IMR-90 (cell line): Measurements from ENCODE around the gene ISM1. TPM values are rescaled to one million over a fixed set of nuclear protein-coding genes. Genes with fewer than 3 reads are reported as not detected.

ENCODE experiments used
- ATAC-seq: fragments of 200-7000 bp; cut with Tn5 transposase; 2 replicates; pipeline ENCODE4 v1.9.1; 2020; ENCODE audit warnings: low read depth, mild to moderate bottlenecking, moderate library complexity
- BruUV-seq: library from RNA; stranded (reverse); fragments of 400-500 nt; replicated peaks from 2 replicates; lab custom pipeline; 2021; lab: Mats Ljungman, UMichigan
- CTCF ChIA-PET: fragments of 300-600 bp; formaldehyde crosslinking; extraction: SDS; loops from one replicate; lab custom pipeline; 2021; ENCODE audit warnings: antibody characterized with exemption; lab: Yijun Ruan, JAX
- POLR2A ChIA-PET: fragments of 300-600 bp; sonication (Branson Sonifier 250); formaldehyde crosslinking; loops from one replicate; lab custom pipeline; 2022; ENCODE audit warnings: antibody characterized with exemption; ENCODE audit not compliant: unreplicated experiment; lab: Charles Lee
- DNase-seq: peaks from one replicate; pipeline ENCODE4 v3.0.0; 2013
- H2AFZ ChIP-seq: replicated peaks from 2 replicates; pipeline ENCODE3; 2013; ENCODE audit warnings: low read length, mild to moderate bottlenecking; ENCODE audit not compliant: poor library complexity
- H2AK5ac ChIP-seq: 2 replicates; pipeline ENCODE4 v1.6.1; 2013; ENCODE audit warnings: low read depth, low read length, inconsistent platforms
- H2AK9ac ChIP-seq: replicated peaks from 2 replicates; pipeline ENCODE3; 2013; ENCODE audit warnings: mild to moderate bottlenecking, low read depth, low read length, moderate library complexity; ENCODE audit not compliant: poor library complexity
- H2BK120ac ChIP-seq: 2 replicates; pipeline ENCODE4 v1.6.1; 2013; ENCODE audit warnings: low read depth, low read length, inconsistent platforms
- H2BK15ac ChIP-seq: 3 replicates; pipeline ENCODE4 v1.6.1; 2013; ENCODE audit warnings: low read depth, low read length, inconsistent platforms
- H2BK20ac ChIP-seq: 2 replicates; pipeline ENCODE4 v1.6.1; 2013; ENCODE audit warnings: low read depth, mild to moderate bottlenecking, inconsistent platforms, low read length, moderate library complexity
- H2BK5ac ChIP-seq: 2 replicates; pipeline ENCODE4 v1.6.1; 2013; ENCODE audit warnings: mild to moderate bottlenecking, low read depth, low read length, inconsistent platforms; ENCODE audit not compliant: poor library complexity, severe bottlenecking
- H3K14ac ChIP-seq: replicated peaks from 2 replicates; pipeline ENCODE4 v1.6.1; 2013; ENCODE audit warnings: low read depth, low read length, inconsistent platforms
- H3K18ac ChIP-seq: 2 replicates; pipeline ENCODE4 v1.6.1; 2013; ENCODE audit warnings: low read depth, low read length, control low read depth
- H3K23ac ChIP-seq: 2 replicates; pipeline ENCODE4 v1.6.1; 2013; ENCODE audit warnings: low read depth, low read length, inconsistent platforms
- H3K27ac ChIP-seq: 2 replicates; pipeline ENCODE4 v1.5.1; 2013; ENCODE audit warnings: mild to moderate bottlenecking, control low read depth, low read length; ENCODE audit not compliant: insufficient read depth
- H3K27me3 ChIP-seq: 2 replicates; pipeline ENCODE4 v1.6.1; 2013; ENCODE audit warnings: low read length; ENCODE audit not compliant: control insufficient read depth, insufficient read depth
- H3K36me3 ChIP-seq: 2 replicates; pipeline ENCODE4 v1.6.1; 2013; ENCODE audit warnings: low read length, mixed read lengths; ENCODE audit not compliant: control insufficient read depth, insufficient read depth
- H3K4ac ChIP-seq: 2 replicates; pipeline ENCODE4 v1.6.1; 2013; ENCODE audit warnings: low read depth, low read length, inconsistent platforms
- H3K4me1 ChIP-seq: 2 replicates; pipeline ENCODE4 v1.6.1; 2013; ENCODE audit warnings: low read length, mixed read lengths; ENCODE audit not compliant: control insufficient read depth, insufficient read depth
- H3K4me2 ChIP-seq: 2 replicates; pipeline ENCODE4 v1.6.1; 2013; ENCODE audit warnings: low read depth, mild to moderate bottlenecking, control low read depth, low read length, moderate library complexity
- H3K4me3 ChIP-seq: 2 replicates; pipeline ENCODE4 v1.5.1; 2013; ENCODE audit warnings: low read depth, mild to moderate bottlenecking, control low read depth, low read length, moderate library complexity; ENCODE audit not compliant: insufficient read depth
- H3K56ac ChIP-seq: 2 replicates; pipeline ENCODE4 v1.6.1; 2013; ENCODE audit warnings: low read length, inconsistent platforms; ENCODE audit not compliant: insufficient read depth; ENCODE audit errors: extremely low read depth
- H3K79me1 ChIP-seq, 2 experiments: 2 replicates each; pipeline ENCODE4 v1.6.1; 2013; ENCODE audit warnings: low read length in 2 of 2, inconsistent platforms in 1 of 2, low read depth in 1 of 2
- H3K9ac ChIP-seq: 2 replicates; pipeline ENCODE4 v1.6.1; 2013; ENCODE audit warnings: low read depth, low read length, control low read depth
- H3K9me1 ChIP-seq: 2 replicates; pipeline ENCODE4 v1.6.1; 2013; ENCODE audit warnings: low read length, inconsistent platforms; ENCODE audit not compliant: insufficient read depth
- H3K9me3 ChIP-seq: 2 replicates; pipeline ENCODE4 v1.6.1; 2013; ENCODE audit warnings: low read length; ENCODE audit not compliant: control insufficient read depth, insufficient read depth
- H4K20me1 ChIP-seq: 2 replicates; pipeline ENCODE4 v1.6.1; 2013; ENCODE audit warnings: low read length, inconsistent platforms; ENCODE audit not compliant: insufficient read depth
- H4K5ac ChIP-seq: 2 replicates; pipeline ENCODE4 v1.6.1; 2013; ENCODE audit warnings: mild to moderate bottlenecking, low read depth, low read length, control low read depth
- H4K8ac ChIP-seq, 2 experiments: 2 replicates each; pipeline ENCODE4 v1.6.1; 2013; ENCODE audit warnings: low read depth in 2 of 2, low read length in 2 of 2, control low read depth in 1 of 2, inconsistent platforms in 1 of 2
- H4K91ac ChIP-seq: 2 replicates; pipeline ENCODE4 v1.6.1; 2013; ENCODE audit warnings: low read depth, low read length, inconsistent platforms; ENCODE audit not compliant: insufficient read depth
- BHLHE40 ChIP-seq: fragments of 150-350 bp; IDR thresholded peaks from 2 replicates; pipeline ENCODE4 v1.6.1; 2016; ENCODE audit warnings: mild to moderate bottlenecking, low read depth, low read length
- CEBPB ChIP-seq: IDR thresholded peaks from 2 replicates; pipeline ENCODE4 v1.6.1; 2012; ENCODE audit warnings: low read depth, low read length, improper control_type of control experiment
- CTCF ChIP-seq: conservative IDR thresholded peaks from 2 replicates; pipeline ENCODE4 v1.5.1; 2012; ENCODE audit warnings: mild to moderate bottlenecking, low read depth, low read length, improper control_type of control experiment
- FOS ChIP-seq: fragments of 150-350 bp; IDR thresholded peaks from 2 replicates; pipeline ENCODE4 v1.6.1; 2016; ENCODE audit warnings: low read depth, low read length
- MAFK ChIP-seq: IDR thresholded peaks from 2 replicates; pipeline ENCODE4 v1.6.1; 2012; ENCODE audit warnings: low read depth, low read length, improper control_type of control experiment
- MAZ ChIP-seq: IDR thresholded peaks from 2 replicates; pipeline ENCODE4 v1.6.1; 2012; ENCODE audit warnings: low read depth, mild to moderate bottlenecking, low read length, improper control_type of control experiment, moderate library complexity, borderline replicate concordance
- MXI1 ChIP-seq: IDR thresholded peaks from 2 replicates; pipeline ENCODE4 v1.6.1; 2012; ENCODE audit warnings: low read depth, mild to moderate bottlenecking, low read length, moderate library complexity, borderline replicate concordance
- NFE2L2 ChIP-seq: fragments of 150-350 bp; IDR thresholded peaks from 2 replicates; pipeline ENCODE4 v1.6.1; 2016; ENCODE audit warnings: low read depth, mild to moderate bottlenecking, low read length
- POLR2A ChIP-seq: IDR thresholded peaks from 2 replicates; pipeline ENCODE4 v1.6.1; 2012; ENCODE audit warnings: mild to moderate bottlenecking, low read depth, low read length
- RAD21 ChIP-seq: IDR thresholded peaks from 2 replicates; pipeline ENCODE4 v1.6.1; 2012; ENCODE audit warnings: low read length, improper control_type of control experiment
- RCOR1 ChIP-seq: IDR thresholded peaks from 2 replicates; pipeline ENCODE4 v1.6.1; 2012; ENCODE audit warnings: mild to moderate bottlenecking, low read length, improper control_type of control experiment; ENCODE audit not compliant: insufficient replicate concordance
- RFX5 ChIP-seq: IDR thresholded peaks from 2 replicates; pipeline ENCODE4 v1.8.0; 2012; ENCODE audit warnings: low read depth, mild to moderate bottlenecking, low read length, moderate library complexity
- SMC3 ChIP-seq: fragments of 150-350 bp; IDR thresholded peaks from 2 replicates; pipeline ENCODE4 v1.6.1; 2016; ENCODE audit warnings: low read depth, mild to moderate bottlenecking, antibody characterized with exemption, low read length, moderate library complexity
- WGBS, 2 experiments: methylation state at CpG; one replicate each; pipeline versions ENCODE4 v1.1.5 to v1.1.7; 2013; ENCODE audit warnings: missing lambda C conversion rate in 2 of 2; ENCODE audit not compliant: insufficient read length in 1 of 2; ENCODE audit errors: extremely low coverage in 2 of 2; 5-methylcytosine and 5-hydroxymethylcytosine counted together
- dilution Hi-C: fragments of 300-500 bp; cut with HindIII; formaldehyde crosslinking; loops from one replicate; pipeline ENCODE4 v1.14.3; 2018; ENCODE audit warnings: low sequenced_read_pairs; ENCODE audit not compliant: unreplicated experiment
- in situ Hi-C: fragments of 300-500 bp; cut with MboI; formaldehyde crosslinking; loops from 3 replicates; pipeline ENCODE4 v1.14.3; 2019; ENCODE audit warnings: low sequenced_read_pairs, inconsistent platforms, mixed read lengths
- intact Hi-C: fragments of 100-400 bp; cut with micrococcal nuclease; formaldehyde crosslinking; loops from 2 replicates; pipeline ENCODE4 v1.10.0; 2022
- polyA plus RNA-seq, 3 experiments: library from polyadenylated mRNA; depleted of rRNA; stranded (reverse); fragments of >200 nt; gene quantifications; 2 replicates each; pipeline ENCODE4 v1.2.3, GENCODE V29; 2012; ENCODE audit warnings: low replicate concordance in 1 of 3
- total RNA-seq: library from RNA; depleted of rRNA; stranded (reverse); fragments of >200 nt; gene quantifications from 2 replicates; pipeline ENCODE4 v1.2.3, GENCODE V29; 2012
- TF ChIP-seq, protein P1 (sequence below): fragments of 150-350 bp; IDR thresholded peaks from 2 replicates; pipeline ENCODE4 v1.6.1; 2016; ENCODE audit warnings: low read depth, mild to moderate bottlenecking, low read length, moderate library complexity, borderline replicate concordance
- TF ChIP-seq, protein P2 (sequence below): fragments of 150-350 bp; IDR thresholded peaks from 2 replicates; pipeline ENCODE4 v1.6.1; 2017; ENCODE audit warnings: mild to moderate bottlenecking, antibody characterized with exemption, low read length, low read depth

ISM1 gene
- total and polyA plus RNA-seq, 2 of the 4 experiments (the other 2 are of a cell fraction), result not detected

- dilution Hi-C loops (no loop called here), intact Hi-C loops (no loop called here), in situ Hi-C loops (no loop called here)
- Histone ChIP-seq H3K4ac (no peak overlapping the region), H3K4me3 (no peak overlapping the region), H4K5ac (no peak overlapping the region), H3K4me1 (no peaks in the 10 kb centered on the region), H3K14ac (no peak overlapping the region), H3K27ac (no peak overlapping the region), H4K91ac (no peak overlapping the region), H2BK15ac (no peak overlapping the region), H3K23ac (no peak overlapping the region), H4K8ac (no peak overlapping the region), H2BK120ac (no peak overlapping the region), H3K9ac (no peak overlapping the region), H3K27me3 (peaks cover 3% of the 10 kb centered on the region; the same call in 1 of the 2 replicates), H3K4me2 (no peak overlapping the region), H2AFZ (no peak overlapping the region), H3K9me3 (no peaks in the 10 kb centered on the region), H2AK5ac (no peak overlapping the region), H2BK5ac (no peak overlapping the region), H3K79me1 (no peaks in the 10 kb centered on the region), H2AK9ac (no peak overlapping the region), H3K36me3 (no peaks in the 10 kb centered on the region), H3K56ac (no peak overlapping the region), H3K9me1 (no peaks in the 10 kb centered on the region), H3K18ac (no peak overlapping the region), H2BK20ac (no peak overlapping the region), H4K20me1 (no peaks in the 10 kb centered on the region)
- CTCF ChIA-PET, result no interaction called here
- POLR2A ChIA-PET, result no interaction called here
- WGBS, 2 experiments, result 80% methylated on average over 1 of the region's 4 CpGs; no CpG with 5 or more reads in 1 of the 2 experiments
- no peak for TF ChIP-seq MAZ
- no peak for TF ChIP-seq SMC3
- no peak for TF ChIP-seq BHLHE40
- no peak for TF ChIP-seq RFX5
- no peak for TF ChIP-seq MAFK
- TF ChIP-seq FOS, result no peak
- TF ChIP-seq POLR2A, result no peak
- no peak for TF ChIP-seq MXI1
- TF ChIP-seq, protein P1, sequence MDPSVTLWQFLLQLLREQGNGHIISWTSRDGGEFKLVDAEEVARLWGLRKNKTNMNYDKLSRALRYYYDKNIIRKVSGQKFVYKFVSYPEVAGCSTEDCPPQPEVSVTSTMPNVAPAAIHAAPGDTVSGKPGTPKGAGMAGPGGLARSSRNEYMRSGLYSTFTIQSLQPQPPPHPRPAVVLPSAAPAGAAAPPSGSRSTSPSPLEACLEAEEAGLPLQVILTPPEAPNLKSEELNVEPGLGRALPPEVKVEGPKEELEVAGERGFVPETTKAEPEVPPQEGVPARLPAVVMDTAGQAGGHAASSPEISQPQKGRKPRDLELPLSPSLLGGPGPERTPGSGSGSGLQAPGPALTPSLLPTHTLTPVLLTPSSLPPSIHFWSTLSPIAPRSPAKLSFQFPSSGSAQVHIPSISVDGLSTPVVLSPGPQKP, result no peak
- no peak for TF ChIP-seq RCOR1
- no peak for TF ChIP-seq NFE2L2
- TF ChIP-seq, protein P2, sequence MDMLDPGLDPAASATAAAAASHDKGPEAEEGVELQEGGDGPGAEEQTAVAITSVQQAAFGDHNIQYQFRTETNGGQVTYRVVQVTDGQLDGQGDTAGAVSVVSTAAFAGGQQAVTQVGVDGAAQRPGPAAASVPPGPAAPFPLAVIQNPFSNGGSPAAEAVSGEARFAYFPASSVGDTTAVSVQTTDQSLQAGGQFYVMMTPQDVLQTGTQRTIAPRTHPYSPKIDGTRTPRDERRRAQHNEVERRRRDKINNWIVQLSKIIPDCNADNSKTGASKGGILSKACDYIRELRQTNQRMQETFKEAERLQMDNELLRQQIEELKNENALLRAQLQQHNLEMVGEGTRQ, result no peak
- no peak for TF ChIP-seq CTCF
- TF ChIP-seq RAD21, result no peak
- no peak for TF ChIP-seq CEBPB
- no TSS peak for BruUV-seq
- no peak for DNase-seq
- ATAC-seq, result no peak
These were observed 44.9 kb downstream of the ISM1 start for GRCh38 chr20:13265941-13266340.
